ENCODE results near the gene CDH8.

The CDH8 gene

GRCh38 chr16:62036802-62037135 is 531 bp upstream of the CDH8 start:
- TF ChIP-seq EP300 (IDR thresholded peaks at IDR 0.05; ENCODE audit: borderline replicate concordance) (no peak), YY1 (IDR thresholded peaks at IDR 0.05; ENCODE audit: low read depth) (no peak), FOXM1 (IDR thresholded peaks at IDR 0.05; ENCODE audit: borderline replicate concordance, low read depth) (no peak), REST (IDR thresholded peaks at IDR 0.05; ENCODE audit: low read depth) (no peak), ZBTB7A (IDR thresholded peaks at IDR 0.05; ENCODE audit: low read depth) (no peak), TEAD4 (IDR thresholded peaks at IDR 0.05) (no peak), EGR1 (IDR thresholded peaks at IDR 0.05) (no peak), USF1 (IDR thresholded peaks at IDR 0.05) (no peak), CREB1 (IDR thresholded peaks at IDR 0.05; ENCODE audit: low read depth) (no peak), TCF12 (IDR thresholded peaks at IDR 0.05; ENCODE audit: low read depth) (no peak)
- TF ChIP-seq, protein P1, sequence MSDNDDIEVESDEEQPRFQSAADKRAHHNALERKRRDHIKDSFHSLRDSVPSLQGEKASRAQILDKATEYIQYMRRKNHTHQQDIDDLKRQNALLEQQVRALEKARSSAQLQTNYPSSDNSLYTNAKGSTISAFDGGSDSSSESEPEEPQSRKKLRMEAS (IDR thresholded peaks at IDR 0.05), result no peak

GRCh38 chr16:62035115-62036092 is 834 bp downstream of the CDH8 start:
- TF ChIP-seq REST (IDR thresholded peaks at IDR 0.05; ENCODE audit: low read depth) (no peak), USF1 (IDR thresholded peaks at IDR 0.05) (no peak), CREB1 (IDR thresholded peaks at IDR 0.05; ENCODE audit: low read depth) (no peak), EGR1 (IDR thresholded peaks at IDR 0.05) (no peak), TEAD4 (IDR thresholded peaks at IDR 0.05) (no peak), FOXM1 (IDR thresholded peaks at IDR 0.05; ENCODE audit: borderline replicate concordance, low read depth) (no peak), CEBPB (IDR thresholded peaks at IDR 0.05) (no peak), NFIC (IDR thresholded peaks at IDR 0.05) (no peak), TCF12 (IDR thresholded peaks at IDR 0.05; ENCODE audit: low read depth) (no peak), TAF1 (IDR thresholded peaks at IDR 0.05; ENCODE audit: low read depth) (no peak), RAD21 (IDR thresholded peaks at IDR 0.05; ENCODE audit: low read depth) (no peak), ZBTB7A (IDR thresholded peaks at IDR 0.05; ENCODE audit: low read depth) (no peak), YY1 (IDR thresholded peaks at IDR 0.05; ENCODE audit: low read depth) (no peak), EP300 (IDR thresholded peaks at IDR 0.05; ENCODE audit: borderline replicate concordance) (no peak)
- TF ChIP-seq, protein P1 (IDR thresholded peaks at IDR 0.05), result no peak

- TF ChIP-seq USF1 (IDR thresholded peaks at IDR 0.05) (no peak), TEAD4 (IDR thresholded peaks at IDR 0.05) (no peak), RAD21 (IDR thresholded peaks at IDR 0.05; ENCODE audit: low read depth) (no peak), TCF12 (IDR thresholded peaks at IDR 0.05; ENCODE audit: low read depth) (no peak), FOXM1 (IDR thresholded peaks at IDR 0.05; ENCODE audit: borderline replicate concordance, low read depth) (no peak), TAF1 (IDR thresholded peaks at IDR 0.05; ENCODE audit: low read depth) (no peak), EP300 (IDR thresholded peaks at IDR 0.05; ENCODE audit: borderline replicate concordance) (no peak), EGR1 (IDR thresholded peaks at IDR 0.05) (no peak), CREB1 (IDR thresholded peaks at IDR 0.05; ENCODE audit: low read depth) (no peak), YY1 (IDR thresholded peaks at IDR 0.05; ENCODE audit: low read depth) (no peak), REST (IDR thresholded peaks at IDR 0.05; ENCODE audit: low read depth) (no peak), CEBPB (IDR thresholded peaks at IDR 0.05) (no peak), NFIC (IDR thresholded peaks at IDR 0.05) (no peak), ZBTB7A (IDR thresholded peaks at IDR 0.05; ENCODE audit: low read depth) (no peak)
- TF ChIP-seq, protein P1 (IDR thresholded peaks at IDR 0.05), result no peak
Observed at GRCh38 chr16:62034231-62035114, 1.8 kb downstream of the CDH8 start.

All from Ishikawa (cell line).